HUES6 (cell line): ENCODE data around the gene RBM6.
A peak's percentile ranks its signal among the peaks of the same experiment; 100 is the strongest.
"Not testable (repeated sequence)": the region's sequence is repeated elsewhere in the genome, so short reads cannot be mapped to it uniquely, and the experiment has no call there.

Experiments
- H3K27ac ChIP-seq: 2 replicates; pipeline ENCODE4 v1.7.0; 2013; ENCODE audit warnings: low read depth, mild to moderate bottlenecking, low read length, inconsistent platforms
- H3K27me3 ChIP-seq: 2 replicates; pipeline ENCODE4 v1.6.1; 2013; ENCODE audit warnings: low read length; ENCODE audit not compliant: control insufficient read depth, insufficient read depth
- H3K36me3 ChIP-seq: 2 replicates; pipeline ENCODE4 v1.6.1; 2013; ENCODE audit warnings: low read length; ENCODE audit not compliant: control insufficient read depth, insufficient read depth
- H3K4me1 ChIP-seq: 2 replicates; pipeline ENCODE4 v1.6.1; 2013; ENCODE audit warnings: low read length; ENCODE audit not compliant: control insufficient read depth, insufficient read depth
- H3K4me3 ChIP-seq: 2 replicates; pipeline ENCODE4 v1.5.1; 2013; ENCODE audit warnings: low read depth, low read length
- H3K9ac ChIP-seq: one replicate; pipeline ENCODE4 v1.6.1; 2013; ENCODE audit warnings: mild to moderate bottlenecking, low read length
- H3K9me3 ChIP-seq: 2 replicates; pipeline ENCODE4 v1.6.1; 2013; ENCODE audit warnings: low read depth, low read length; ENCODE audit not compliant: control insufficient read depth, insufficient read depth

The RBM6 gene

GRCh38 chr3:49904448-49904847 lies 35.5 kb upstream of the RBM6 start:
- not testable (repeated sequence) for H3K27me3 ChIP-seq, H3K9me3 ChIP-seq, H3K36me3 ChIP-seq, H3K27ac ChIP-seq, H3K4me3 ChIP-seq, H3K9ac ChIP-seq
- H3K4me1 ChIP-seq: peaks cover 32% of the 10 kb centered on the region

- peaks cover 26% of the 10 kb centered on the region for H3K27me3 ChIP-seq
- no peak overlapping the region for H3K27ac ChIP-seq
- H3K9me3 ChIP-seq: no peaks in the 10 kb centered on the region
- no peak overlapping the region for H3K9ac ChIP-seq
- peak overlapping the region; percentile 35; the same call in 1 of the 2 replicates for H3K4me3 ChIP-seq
- H3K4me1 ChIP-seq: peaks cover 46% of the 10 kb centered on the region
- H3K36me3 ChIP-seq: no peaks in the 10 kb centered on the region
Observed at GRCh38 chr3:49906073-49906743, 33.7 kb upstream of the RBM6 start.

GRCh38 chr3:49908373-49909199 lies 31.4 kb upstream of the RBM6 start:
- Histone ChIP-seq H3K27ac (no peak overlapping the region), H3K9ac (no peak overlapping the region), H3K4me3 (no peak overlapping the region), H3K4me1 (peaks cover 45% of the 10 kb centered on the region), H3K27me3 (peaks cover 35% of the 10 kb centered on the region), H3K9me3 (no peaks in the 10 kb centered on the region), H3K36me3 (no peaks in the 10 kb centered on the region)

- Histone ChIP-seq H3K36me3 (no peaks in the 10 kb centered on the region), H3K9me3 (no peaks in the 10 kb centered on the region), H3K27me3 (peaks cover 35% of the 10 kb centered on the region), H3K27ac (no peak overlapping the region), H3K9ac (no peak overlapping the region), H3K4me3 (peak overlapping the region; percentile 50), H3K4me1 (peaks cover 41% of the 10 kb centered on the region)
Observed at GRCh38 chr3:49910409-49911123, 29.4 kb upstream of the RBM6 start.

GRCh38 chr3:49911124-49911420 lies 28.9 kb upstream of the RBM6 start:
- peak overlapping the region; percentile 50 for H3K4me3 ChIP-seq
- no peak overlapping the region for H3K9ac ChIP-seq

GRCh38 chr3:49911611-49912010 lies 28.3 kb upstream of the RBM6 start:
- Histone ChIP-seq H3K4me1 (peaks cover 32% of the 10 kb centered on the region), H3K27ac (no peak overlapping the region), H3K36me3 (no peaks in the 10 kb centered on the region), H3K4me3 (no peak overlapping the region), H3K9ac (no peak overlapping the region), H3K27me3 (peaks cover 35% of the 10 kb centered on the region), H3K9me3 (no peaks in the 10 kb centered on the region)

More at GRCh38 chr3:49911124-49911420, 28.9 kb upstream of the RBM6 start:
- Histone ChIP-seq H3K36me3 (no peaks in the 10 kb centered on the region), H3K27me3 (peaks cover 35% of the 10 kb centered on the region), H3K4me1 (peaks cover 37% of the 10 kb centered on the region), H3K9me3 (no peaks in the 10 kb centered on the region), H3K27ac (no peak overlapping the region)

GRCh38 chr3:49912881-49913281 lies 27.1 kb upstream of the RBM6 start:
- no peak overlapping the region for H3K4me3 ChIP-seq
- no peaks in the 10 kb centered on the region for H3K9me3 ChIP-seq
- H3K27me3 ChIP-seq: peaks cover 35% of the 10 kb centered on the region
- no peak overlapping the region for H3K9ac ChIP-seq
- peaks cover 29% of the 10 kb centered on the region for H3K4me1 ChIP-seq
- H3K36me3 ChIP-seq: no peaks in the 10 kb centered on the region
- H3K27ac ChIP-seq: no peak overlapping the region

- H3K9me3 ChIP-seq: no peaks in the 10 kb centered on the region
- H3K27ac ChIP-seq: no peak overlapping the region
- H3K36me3 ChIP-seq: no peaks in the 10 kb centered on the region
- no peak overlapping the region for H3K4me3 ChIP-seq
- peaks cover 16% of the 10 kb centered on the region for H3K4me1 ChIP-seq
- no peak overlapping the region for H3K9ac ChIP-seq
- peaks cover 21% of the 10 kb centered on the region for H3K27me3 ChIP-seq
Observed at GRCh38 chr3:49914906-49915305, 25.0 kb upstream of the RBM6 start.

- H3K4me1 ChIP-seq: no peaks in the 10 kb centered on the region
- H3K4me3 ChIP-seq: no peak overlapping the region
- H3K9me3 ChIP-seq: no peaks in the 10 kb centered on the region
- H3K27me3 ChIP-seq: peaks cover 4% of the 10 kb centered on the region; the same call in 1 of the 2 replicates
- no peaks in the 10 kb centered on the region for H3K36me3 ChIP-seq
- H3K9ac ChIP-seq: no peak overlapping the region
- no peak overlapping the region for H3K27ac ChIP-seq
Observed at GRCh38 chr3:49916686-49917085, 23.3 kb upstream of the RBM6 start.

- not testable (repeated sequence) for H3K36me3 ChIP-seq, H3K9ac ChIP-seq, H3K4me3 ChIP-seq, H3K27ac ChIP-seq, H3K9me3 ChIP-seq, H3K27me3 ChIP-seq, H3K4me1 ChIP-seq
Observed at GRCh38 chr3:49917806-49918590, 22.0 kb upstream of the RBM6 start.
